ENCODE measurements around the gene NODAL.
A peak's percentile ranks its signal among the peaks of the same experiment; 100 is the strongest.

NODAL gene

DNA sequence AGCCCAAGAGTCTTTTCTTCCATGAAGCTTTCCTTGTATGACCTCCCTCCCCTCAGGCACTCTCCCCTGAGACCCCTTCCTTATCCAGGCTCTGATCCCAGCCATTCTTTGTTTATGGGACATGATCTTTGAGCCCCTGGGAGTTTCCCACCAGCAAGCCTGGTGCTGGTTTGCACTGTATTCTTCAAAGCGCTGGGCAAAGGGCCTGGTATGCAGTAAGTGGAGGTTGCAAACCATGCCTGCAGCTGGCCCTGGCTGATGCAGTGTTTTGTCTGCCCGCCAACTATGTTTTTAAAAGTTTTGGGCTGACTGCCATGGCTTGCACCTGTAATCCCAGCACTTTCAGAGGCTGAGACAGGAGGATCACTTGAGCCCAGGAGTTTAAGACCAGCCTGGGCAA, 6.8 kb upstream of the NODAL start:
- no peak overlapping the region for H4K91ac ChIP-seq (ENCODE audit: low read length)
- no peaks in the 10 kb centered on the region for H3K36me3 ChIP-seq (ENCODE audit: control insufficient read depth in 1 of 2, insufficient read depth in 2 of 2, low read depth in 1 of 2, low read length in 2 of 2)
- H3K4me3 ChIP-seq (ENCODE audit: insufficient read depth in 1 of 2, low read depth in 1 of 2, low read length in 2 of 2): no peak overlapping the region
- H2BK12ac ChIP-seq (ENCODE audit: low read length in 2 of 2): no peak overlapping the region
- no peak overlapping the region for H2AFZ ChIP-seq (ENCODE audit: low read depth, low read length)
- no peak overlapping the region for H4K8ac ChIP-seq (ENCODE audit: low read length)
- peaks cover 13 to 32% of the 10 kb centered on the region in 2 experiments for H3K27me3 ChIP-seq (ENCODE audit: control insufficient read depth in 1 of 2, insufficient read depth in 1 of 2, low read length in 2 of 2)
- H2BK15ac ChIP-seq (ENCODE audit: low read depth, poor library complexity, severe bottlenecking): no peak overlapping the region
- DNase-seq: no peak
- no peaks in the 10 kb centered on the region for H3K9me3 ChIP-seq (ENCODE audit: control insufficient read depth, low read length)
- no peak overlapping the region for H3K4me2 ChIP-seq (ENCODE audit: low read length, poor library complexity, severe bottlenecking)
- H3K27ac ChIP-seq (ENCODE audit: low read length, poor library complexity, severe bottlenecking): no peak overlapping the region
- H2AK5ac ChIP-seq (ENCODE audit: low read length, severe bottlenecking): no peak overlapping the region
- no peak overlapping the region for H3K14ac ChIP-seq (ENCODE audit: low read length in 2 of 2)
- no peak overlapping the region for H3K4ac ChIP-seq (ENCODE audit: low read depth in 1 of 2, low read length in 2 of 2)
- H3K23ac ChIP-seq (ENCODE audit: low read length in 2 of 2): no peak overlapping the region
- 82% methylated on average over 2 of the region's 2 CpGs for WGBS
- H3K9ac ChIP-seq (ENCODE audit: low read length): no peak overlapping the region
- no peaks in the 10 kb centered on the region for H3K79me1 ChIP-seq (replicated peaks; ENCODE audit: low read length, poor library complexity, severe bottlenecking)
- H3K18ac ChIP-seq (ENCODE audit: low read depth in 1 of 2, low read length in 2 of 2): no peak overlapping the region
- H3K4me1 ChIP-seq (ENCODE audit: control insufficient read depth, insufficient read depth, low read depth, low read length): peaks cover 7% of the 10 kb centered on the region
- no peak overlapping the region for H2BK120ac ChIP-seq (ENCODE audit: low read depth, low read length)
- no peak overlapping the region for H2BK5ac ChIP-seq (ENCODE audit: low read depth, low read length, poor library complexity, severe bottlenecking)

DNA sequence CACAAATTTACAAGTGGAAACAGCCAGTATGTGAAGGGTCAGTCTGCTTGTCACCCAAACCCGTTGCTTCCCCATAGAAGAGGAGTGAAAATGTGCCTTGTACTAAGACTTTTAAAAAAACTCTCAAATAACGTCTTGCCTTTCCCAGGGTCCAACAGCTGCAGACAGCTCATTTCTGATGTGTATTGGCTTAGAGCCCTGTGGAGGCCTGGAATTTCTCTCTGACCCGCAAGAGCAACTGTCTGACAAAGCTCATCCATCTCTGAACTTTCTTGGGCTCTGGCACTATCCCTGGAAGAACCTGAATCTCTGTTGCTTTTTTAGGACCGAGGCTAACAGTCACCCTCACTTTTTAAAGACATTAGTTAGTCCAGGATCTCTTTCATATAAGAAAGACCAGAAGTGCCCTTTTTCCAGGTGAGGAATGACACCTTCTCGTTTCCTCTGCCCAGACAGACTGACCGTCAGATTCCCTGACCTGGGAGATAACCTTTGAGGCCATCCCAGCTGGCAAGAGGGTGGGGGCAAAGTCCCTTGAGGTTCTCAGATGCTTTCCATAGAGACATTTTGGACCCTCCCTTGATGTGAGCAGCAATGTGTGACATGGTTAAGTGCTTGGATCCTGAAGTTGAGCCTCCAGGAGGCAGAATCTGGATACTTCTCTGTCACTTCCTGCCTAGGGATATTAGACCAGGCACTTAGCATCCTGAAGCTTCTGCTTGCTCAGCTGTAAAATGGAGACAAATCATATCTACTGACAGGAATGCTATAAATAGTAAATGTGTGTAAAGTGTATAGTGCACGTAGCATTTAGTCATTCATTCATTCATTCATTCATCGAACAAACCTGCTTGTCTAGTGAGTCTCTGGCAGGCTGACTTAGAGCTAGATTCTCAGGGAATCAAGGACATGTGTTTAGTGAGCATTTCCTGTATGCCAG, 4.5 kb upstream of the NODAL start:
- H4K91ac ChIP-seq (ENCODE audit: low read length): no peak overlapping the region
- no peak overlapping the region for H3K14ac ChIP-seq (ENCODE audit: low read length in 2 of 2)
- H3K18ac ChIP-seq (ENCODE audit: low read depth in 1 of 2, low read length in 2 of 2): no peak overlapping the region
- H3K27me3 ChIP-seq (ENCODE audit: control insufficient read depth in 1 of 2, insufficient read depth in 1 of 2, low read length in 2 of 2): peaks cover 36 to 51% of the 10 kb centered on the region in 2 experiments
- H3K27ac ChIP-seq (ENCODE audit: low read length, poor library complexity, severe bottlenecking): no peak overlapping the region
- no peak overlapping the region for H2BK15ac ChIP-seq (ENCODE audit: low read depth, poor library complexity, severe bottlenecking)
- no peak overlapping the region for H3K4me3 ChIP-seq (ENCODE audit: insufficient read depth in 1 of 2, low read depth in 1 of 2, low read length in 2 of 2)
- no peaks in the 10 kb centered on the region for H3K79me1 ChIP-seq (replicated peaks; ENCODE audit: low read length, poor library complexity, severe bottlenecking)
- no peak overlapping the region for H2AFZ ChIP-seq (ENCODE audit: low read depth, low read length)
- H2AK5ac ChIP-seq (ENCODE audit: low read length, severe bottlenecking): no peak overlapping the region
- H3K4me2 ChIP-seq (ENCODE audit: low read length, poor library complexity, severe bottlenecking): no peak overlapping the region
- no peak overlapping the region for H4K8ac ChIP-seq (ENCODE audit: low read length)
- peak; percentile 74 for DNase-seq
- H2BK12ac ChIP-seq (ENCODE audit: low read length in 2 of 2): no peak overlapping the region
- no peaks in the 10 kb centered on the region for H3K9me3 ChIP-seq (ENCODE audit: control insufficient read depth, low read length)
- 30% methylated on average over 6 of the region's 8 CpGs for WGBS
- H3K36me3 ChIP-seq (ENCODE audit: control insufficient read depth in 1 of 2, insufficient read depth in 2 of 2, low read depth in 1 of 2, low read length in 2 of 2): no peaks in the 10 kb centered on the region
- no peak overlapping the region for H3K23ac ChIP-seq (ENCODE audit: low read length in 2 of 2)
- H2BK120ac ChIP-seq (ENCODE audit: low read depth, low read length): no peak overlapping the region
- H3K4ac ChIP-seq (ENCODE audit: low read depth in 1 of 2, low read length in 2 of 2): no peak overlapping the region
- H3K4me1 ChIP-seq (ENCODE audit: control insufficient read depth, insufficient read depth, low read depth, low read length): peaks cover 13% of the 10 kb centered on the region
- H2BK5ac ChIP-seq (ENCODE audit: low read depth, low read length, poor library complexity, severe bottlenecking): no peak overlapping the region
- no peak overlapping the region for H3K9ac ChIP-seq (ENCODE audit: low read length)

DNA sequence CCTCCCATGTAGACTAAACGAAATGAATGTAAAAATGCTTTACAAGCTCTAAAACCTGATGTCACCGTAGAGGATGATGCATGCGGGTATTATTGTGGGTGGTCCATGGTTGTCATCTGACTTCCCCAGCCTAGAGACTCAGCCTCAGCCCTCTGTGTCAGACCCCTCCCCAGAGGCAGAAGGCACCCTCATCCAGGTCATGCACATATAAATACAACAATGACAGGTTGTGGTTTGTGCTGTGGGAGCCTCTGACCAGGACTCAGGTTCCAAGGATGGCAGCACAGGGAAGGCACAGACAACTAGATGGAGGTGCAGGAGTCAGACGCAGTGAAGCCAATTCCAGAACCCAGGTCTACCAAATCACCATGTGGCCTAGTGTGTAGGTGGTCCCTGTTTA, 3.3 kb upstream of the NODAL start:
- Histone ChIP-seq H2AK5ac (ENCODE audit: low read length, severe bottlenecking) (no peak overlapping the region), H3K4ac (ENCODE audit: low read depth in 1 of 2, low read length in 2 of 2) (no peak overlapping the region), H3K4me3 (ENCODE audit: insufficient read depth in 1 of 2, low read depth in 1 of 2, low read length in 2 of 2) (no peak overlapping the region), H3K9me3 (ENCODE audit: control insufficient read depth, low read length) (no peaks in the 10 kb centered on the region), H3K27me3 (ENCODE audit: control insufficient read depth in 1 of 2, insufficient read depth in 1 of 2, low read length in 2 of 2) (peaks cover 48 to 56% of the 10 kb centered on the region in 2 experiments), H3K79me1 (replicated peaks; ENCODE audit: low read length, poor library complexity, severe bottlenecking) (no peaks in the 10 kb centered on the region), H2BK5ac (ENCODE audit: low read depth, low read length, poor library complexity, severe bottlenecking) (no peak overlapping the region), H3K23ac (ENCODE audit: low read length in 2 of 2) (no peak overlapping the region), H2BK120ac (ENCODE audit: low read depth, low read length) (no peak overlapping the region), H3K27ac (ENCODE audit: low read length, poor library complexity, severe bottlenecking) (no peak overlapping the region), H4K8ac (ENCODE audit: low read length) (no peak overlapping the region), H3K18ac (ENCODE audit: low read depth in 1 of 2, low read length in 2 of 2) (no peak overlapping the region), H3K14ac (ENCODE audit: low read length in 2 of 2) (no peak overlapping the region), H3K9ac (ENCODE audit: low read length) (no peak overlapping the region), H4K91ac (ENCODE audit: low read length) (no peak overlapping the region), H3K4me1 (ENCODE audit: control insufficient read depth, insufficient read depth, low read depth, low read length) (peaks cover 15% of the 10 kb centered on the region), H2BK15ac (ENCODE audit: low read depth, poor library complexity, severe bottlenecking) (no peak overlapping the region), H2BK12ac (ENCODE audit: low read length in 2 of 2) (no peak overlapping the region), H3K36me3 (ENCODE audit: control insufficient read depth in 1 of 2, insufficient read depth in 2 of 2, low read depth in 1 of 2, low read length in 2 of 2) (peaks cover 0 to 3% of the 10 kb centered on the region in 2 experiments), H2AFZ (ENCODE audit: low read depth, low read length) (no peak overlapping the region), H3K4me2 (ENCODE audit: low read length, poor library complexity, severe bottlenecking) (no peak overlapping the region)
- 100% methylated on average over 4 of the region's 4 CpGs for WGBS
- no peak for DNase-seq

DNA sequence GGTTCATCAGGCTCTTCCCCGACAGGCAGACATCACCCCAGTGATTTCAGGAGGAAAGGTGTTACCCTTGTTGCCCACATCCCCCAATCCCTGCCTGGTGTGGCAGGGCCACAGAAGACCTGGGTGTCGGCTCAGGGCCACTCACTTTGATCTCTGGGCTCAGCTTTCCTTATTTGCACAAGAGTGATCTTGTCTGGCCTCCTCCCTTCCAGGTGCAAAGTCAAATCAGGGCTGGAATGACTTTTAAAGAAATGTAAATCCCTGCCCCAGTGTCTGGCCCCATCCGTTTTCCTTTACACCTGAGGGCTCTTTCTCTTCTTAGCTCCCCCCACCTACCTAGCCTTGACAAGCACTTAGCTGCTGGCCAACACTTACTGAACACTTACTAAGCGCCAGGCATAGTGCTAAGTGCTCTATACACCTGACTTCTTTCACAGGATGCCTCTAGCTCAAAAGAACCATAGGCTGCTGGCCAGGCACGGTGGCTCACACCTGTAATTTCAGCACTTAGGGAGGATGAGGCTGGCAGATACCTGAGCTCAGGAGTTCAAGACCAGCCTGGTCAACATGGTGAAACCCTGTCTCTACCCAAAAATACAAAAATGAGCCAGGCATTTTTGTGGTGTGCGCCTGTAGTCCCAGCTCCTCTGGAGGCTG, 979 bp upstream of the NODAL start:
- H2BK120ac ChIP-seq (ENCODE audit: low read depth, low read length): no peak overlapping the region
- H2BK15ac ChIP-seq (ENCODE audit: low read depth, poor library complexity, severe bottlenecking): no peak overlapping the region

More for the DNA sequence above, 979 bp upstream of the NODAL start:
- H2AK5ac ChIP-seq (ENCODE audit: low read length, severe bottlenecking): no peak overlapping the region
- no peak overlapping the region for H3K4ac ChIP-seq (ENCODE audit: low read depth in 1 of 2, low read length in 2 of 2)
- H3K27me3 ChIP-seq (ENCODE audit: control insufficient read depth in 1 of 2, insufficient read depth in 1 of 2, low read length in 2 of 2): peaks cover 65 to 70% of the 10 kb centered on the region in 2 experiments
- no peak overlapping the region for H3K14ac ChIP-seq (ENCODE audit: low read length in 2 of 2)
- no peak overlapping the region for H4K8ac ChIP-seq (ENCODE audit: low read length)
- H3K9ac ChIP-seq (ENCODE audit: low read length): no peak overlapping the region
- H2AFZ ChIP-seq (ENCODE audit: low read depth, low read length): no peak overlapping the region
- no peak overlapping the region for H2BK5ac ChIP-seq (ENCODE audit: low read depth, low read length, poor library complexity, severe bottlenecking)
- H3K4me3 ChIP-seq (ENCODE audit: insufficient read depth in 1 of 2, low read depth in 1 of 2, low read length in 2 of 2): no peak overlapping the region
- DNase-seq: no peak
- H3K27ac ChIP-seq (ENCODE audit: low read length, poor library complexity, severe bottlenecking): no peak overlapping the region
- H3K4me1 ChIP-seq (ENCODE audit: control insufficient read depth, insufficient read depth, low read depth, low read length): peaks cover 15% of the 10 kb centered on the region
- H3K18ac ChIP-seq (ENCODE audit: low read depth in 1 of 2, low read length in 2 of 2): no peak overlapping the region
- H3K23ac ChIP-seq (ENCODE audit: low read length in 2 of 2): no peak overlapping the region
- no peaks in the 10 kb centered on the region for H3K9me3 ChIP-seq (ENCODE audit: control insufficient read depth, low read length)
- H3K36me3 ChIP-seq (ENCODE audit: control insufficient read depth in 1 of 2, insufficient read depth in 2 of 2, low read depth in 1 of 2, low read length in 2 of 2): peaks cover 0 to 3% of the 10 kb centered on the region in 2 experiments
- H3K79me1 ChIP-seq (replicated peaks; ENCODE audit: low read length, poor library complexity, severe bottlenecking): no peaks in the 10 kb centered on the region
- H2BK12ac ChIP-seq (ENCODE audit: low read length in 2 of 2): no peak overlapping the region
- H4K91ac ChIP-seq (ENCODE audit: low read length): no peak overlapping the region
- H3K4me2 ChIP-seq (ENCODE audit: low read length, poor library complexity, severe bottlenecking): no peak overlapping the region
- 29% methylated on average over 6 of the region's 6 CpGs for WGBS

Data from mesenchymal stem cell (in vitro differentiated cells and primary cell).